DMS114 treated with DMSO at 0.1 percent for 48 hours (cell line): ENCODE results near the gene CD247.

Experiments
- DNase-seq: peaks from one replicate; lab custom pipeline; 2025; ENCODE audit not compliant: unreplicated experiment; lab: John Stamatoyannopoulos, UW

Gene CD247

GRCh38 chr1:167542109-167543032 is 24.0 kb upstream of the CD247 start:
- no peak for DNase-seq

GRCh38 chr1:167541610-167542009 is 23.3 kb upstream of the CD247 start:
- no peak for DNase-seq

- DNase-seq: no peak
These were observed 22.7 kb upstream of the CD247 start for GRCh38 chr1:167541003-167541402.

- DNase-seq: no peak
These were observed 20.3 kb upstream of the CD247 start for GRCh38 chr1:167538657-167539056.

- peak; percentile 35 for DNase-seq
These were observed 15.5 kb upstream of the CD247 start for GRCh38 chr1:167533851-167534300.

- no peak for DNase-seq
These were observed 14.9 kb upstream of the CD247 start for GRCh38 chr1:167532964-167533824.

- DNase-seq: no peak
These were observed 14.0 kb upstream of the CD247 start for GRCh38 chr1:167532375-167532774.

- DNase-seq: no peak
These were observed 11.6 kb upstream of the CD247 start for GRCh38 chr1:167529829-167530474.

GRCh38 chr1:167528057-167528728 is 9.9 kb upstream of the CD247 start:
- DNase-seq: no peak

GRCh38 chr1:167526667-167527383 is 8.5 kb upstream of the CD247 start:
- DNase-seq: no peak

GRCh38 chr1:167524651-167525050 is 6.3 kb upstream of the CD247 start:
- DNase-seq: no peak

GRCh38 chr1:167522246-167522645 is 3.9 kb upstream of the CD247 start:
- DNase-seq: no peak

- no peak for DNase-seq
These were observed 2.4 kb upstream of the CD247 start for GRCh38 chr1:167520711-167521206.

- DNase-seq: no peak
These were observed 596 bp downstream of the CD247 start for GRCh38 chr1:167517535-167518330.

- DNase-seq: no peak
These were observed 1.6 kb downstream of the CD247 start for GRCh38 chr1:167516404-167517388.

GRCh38 chr1:167515893-167516321 is 2.4 kb downstream of the CD247 start:
- no peak for DNase-seq

GRCh38 chr1:167515461-167515860 is 2.9 kb downstream of the CD247 start:
- no peak for DNase-seq

- DNase-seq: no peak
These were observed 4.0 kb downstream of the CD247 start for GRCh38 chr1:167514288-167514687.
